Loucy (cell line): ENCODE results near the gene ZNF362.

Source experiments
- H2AFZ ChIP-seq: fragments of 200-600 bp; sonication (generic); 2 replicates; pipeline ENCODE4 v1.6.0; 2016; ENCODE audit warnings: antibody characterized with exemption, mild to moderate bottlenecking, low read length, moderate library complexity
- H3F3A ChIP-seq: fragments of 200-600 bp; 2 replicates; pipeline ENCODE4 v1.6.0; 2016; ENCODE audit warnings: antibody characterized with exemption, low read depth, mild to moderate bottlenecking
- H3K27me3 ChIP-seq: fragments of 200-600 bp; sonication (generic); 2 replicates; pipeline ENCODE4 v1.6.1; 2014; ENCODE audit warnings: low read length, mild to moderate bottlenecking; ENCODE audit not compliant: insufficient read depth, poor library complexity, severe bottlenecking
- H3K36me3 ChIP-seq: fragments of 200-600 bp; sonication (generic); 2 replicates; pipeline ENCODE4 v1.6.1; 2016; ENCODE audit warnings: low read length; ENCODE audit not compliant: insufficient read depth
- H3K4me1 ChIP-seq: fragments of 200-600 bp; sonication (generic); 2 replicates; pipeline ENCODE4 v1.5.1; 2014; ENCODE audit warnings: low read length, mild to moderate bottlenecking; ENCODE audit not compliant: insufficient read depth, poor library complexity, severe bottlenecking
- H3K4me2 ChIP-seq: fragments of 200-600 bp; sonication (generic); 2 replicates; pipeline ENCODE4 v1.6.0; 2014; ENCODE audit warnings: antibody characterized with exemption, low read length, low read depth, mild to moderate bottlenecking; ENCODE audit not compliant: poor library complexity, severe bottlenecking
- H3K4me3 ChIP-seq: fragments of 200-600 bp; sonication (generic); 2 replicates; pipeline ENCODE4 v1.5.1; 2014; ENCODE audit warnings: low read length, mild to moderate bottlenecking, mixed read lengths; ENCODE audit not compliant: poor library complexity, severe bottlenecking
- H3K79me2 ChIP-seq: fragments of 200-600 bp; sonication (generic); 2 replicates; pipeline ENCODE4 v1.6.1; 2014; ENCODE audit warnings: low read length; ENCODE audit not compliant: insufficient read depth
- H3K9ac ChIP-seq: fragments of 200-600 bp; sonication (generic); 2 replicates; pipeline ENCODE4 v1.6.0; 2014; ENCODE audit warnings: mild to moderate bottlenecking, low read depth, low read length, moderate library complexity; ENCODE audit not compliant: poor library complexity, severe bottlenecking
- H3K9me2 ChIP-seq: fragments of 200-600 bp; sonication (generic); replicated peaks from 2 replicates; pipeline ENCODE4 v1.6.1; 2016; ENCODE audit warnings: low read depth, low read length, mixed read lengths
- H3K9me3 ChIP-seq: fragments of 200-600 bp; sonication (generic); 2 replicates; pipeline ENCODE4 v1.6.1; 2014; ENCODE audit warnings: mild to moderate bottlenecking, antibody characterized with exemption, low read length, low read depth; ENCODE audit not compliant: insufficient read depth
- H4K20me1 ChIP-seq: fragments of 200-600 bp; sonication (generic); 2 replicates; pipeline ENCODE4 v1.6.0; 2014; ENCODE audit warnings: antibody characterized with exemption, low read length, mild to moderate bottlenecking; ENCODE audit not compliant: insufficient read depth, poor library complexity, severe bottlenecking
- EZH2phosphoT487 ChIP-seq: fragments of 200-600 bp; IDR thresholded peaks from 2 replicates; pipeline ENCODE4 v1.6.1; 2018; ENCODE audit warnings: antibody characterized with exemption, mild to moderate bottlenecking, moderate library complexity, borderline replicate concordance
- TF ChIP-seq, protein P1 (sequence below): fragments of 200-600 bp; sonication (generic); conservative IDR thresholded peaks from 2 replicates; pipeline ENCODE4 v1.5.1; 2014; ENCODE audit warnings: mild to moderate bottlenecking, antibody characterized with exemption, low read length

Gene ZNF362

DNA sequence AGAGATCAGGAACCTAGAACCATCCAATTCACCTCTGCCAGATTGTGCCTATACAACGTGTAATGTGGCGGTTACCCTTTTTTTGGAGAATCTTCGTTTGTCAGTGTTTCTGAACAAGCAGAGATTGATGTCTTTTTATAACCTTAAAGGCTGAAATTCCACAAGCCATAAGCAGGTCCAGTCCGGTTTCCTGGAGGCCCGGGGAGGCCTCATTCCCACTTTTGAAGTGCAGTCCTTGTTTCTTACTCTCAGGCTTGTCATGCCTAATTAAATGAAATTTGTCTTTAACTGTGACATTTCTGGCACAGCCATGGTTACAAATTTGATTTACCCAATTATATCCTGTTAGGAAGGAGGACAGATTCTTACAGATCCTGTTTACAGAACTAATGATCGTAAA, 27.8 kb downstream of the ZNF362 start:
- no peaks in the 10 kb centered on the region for H3F3A ChIP-seq
- H3K9me3 ChIP-seq = no peaks in the 10 kb centered on the region
- H3K4me2 ChIP-seq = no peak overlapping the region
- no peaks in the 10 kb centered on the region for H3K79me2 ChIP-seq
- no peaks in the 10 kb centered on the region for H4K20me1 ChIP-seq
- no peaks in the 10 kb centered on the region for H3K9me2 ChIP-seq
- no peak for TF ChIP-seq EZH2phosphoT487
- TF ChIP-seq, protein P1, sequence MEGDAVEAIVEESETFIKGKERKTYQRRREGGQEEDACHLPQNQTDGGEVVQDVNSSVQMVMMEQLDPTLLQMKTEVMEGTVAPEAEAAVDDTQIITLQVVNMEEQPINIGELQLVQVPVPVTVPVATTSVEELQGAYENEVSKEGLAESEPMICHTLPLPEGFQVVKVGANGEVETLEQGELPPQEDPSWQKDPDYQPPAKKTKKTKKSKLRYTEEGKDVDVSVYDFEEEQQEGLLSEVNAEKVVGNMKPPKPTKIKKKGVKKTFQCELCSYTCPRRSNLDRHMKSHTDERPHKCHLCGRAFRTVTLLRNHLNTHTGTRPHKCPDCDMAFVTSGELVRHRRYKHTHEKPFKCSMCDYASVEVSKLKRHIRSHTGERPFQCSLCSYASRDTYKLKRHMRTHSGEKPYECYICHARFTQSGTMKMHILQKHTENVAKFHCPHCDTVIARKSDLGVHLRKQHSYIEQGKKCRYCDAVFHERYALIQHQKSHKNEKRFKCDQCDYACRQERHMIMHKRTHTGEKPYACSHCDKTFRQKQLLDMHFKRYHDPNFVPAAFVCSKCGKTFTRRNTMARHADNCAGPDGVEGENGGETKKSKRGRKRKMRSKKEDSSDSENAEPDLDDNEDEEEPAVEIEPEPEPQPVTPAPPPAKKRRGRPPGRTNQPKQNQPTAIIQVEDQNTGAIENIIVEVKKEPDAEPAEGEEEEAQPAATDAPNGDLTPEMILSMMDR = no peak
- H2AFZ ChIP-seq = no peak overlapping the region
- H3K36me3 ChIP-seq = peaks cover 59% of the 10 kb centered on the region; the same call in 1 of the 2 replicates
- no peaks in the 10 kb centered on the region for H3K27me3 ChIP-seq
- no peaks in the 10 kb centered on the region for H3K4me1 ChIP-seq
- H3K9ac ChIP-seq = no peak overlapping the region
- H3K4me3 ChIP-seq = no peak overlapping the region

DNA sequence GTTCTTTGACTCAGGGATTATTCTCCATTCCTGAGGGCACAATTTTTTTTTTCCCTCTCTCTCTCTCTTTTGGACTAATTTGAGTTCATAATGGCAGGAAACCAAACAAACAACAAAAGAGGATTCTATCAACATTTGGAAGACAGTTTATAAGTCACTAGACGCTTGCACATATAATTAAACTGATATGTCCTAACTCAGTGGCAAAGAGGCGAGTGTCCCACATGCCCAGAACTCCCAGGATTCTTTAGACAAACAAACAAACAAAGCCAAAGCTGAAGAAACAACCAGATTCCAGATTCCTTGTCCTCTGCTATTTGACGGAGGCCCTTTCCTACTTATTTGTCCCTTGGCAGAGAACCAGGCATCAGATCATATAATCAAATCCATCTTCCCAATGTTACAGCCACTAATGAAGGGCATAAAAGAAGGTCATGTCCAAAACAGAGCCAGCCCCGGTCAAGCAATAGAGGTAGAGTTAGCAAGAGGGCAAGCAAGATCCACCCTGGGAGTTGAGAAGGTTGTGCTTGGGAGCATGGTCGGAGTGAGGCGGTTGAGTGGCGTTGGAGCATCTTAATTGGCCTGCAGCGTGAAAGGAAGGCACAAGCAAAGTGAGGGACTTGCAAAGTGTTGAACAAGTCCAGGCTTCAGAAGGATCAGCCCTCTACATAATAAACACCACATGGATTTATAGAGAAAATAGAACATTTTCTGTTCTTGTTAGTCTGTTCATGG, 30.3 kb downstream of the ZNF362 start:
- Histone ChIP-seq H3K9me3 (no peaks in the 10 kb centered on the region), H3K9ac (no peak overlapping the region), H3K79me2 (no peaks in the 10 kb centered on the region), H3F3A (no peaks in the 10 kb centered on the region), H3K27me3 (no peaks in the 10 kb centered on the region), H4K20me1 (no peaks in the 10 kb centered on the region), H3K9me2 (no peaks in the 10 kb centered on the region), H3K4me1 (no peaks in the 10 kb centered on the region), H3K36me3 (peaks cover 43% of the 10 kb centered on the region; the same call in 1 of the 2 replicates), H3K4me2 (no peak overlapping the region), H2AFZ (no peak overlapping the region), H3K4me3 (no peak overlapping the region)
- no peak for TF ChIP-seq EZH2phosphoT487
- TF ChIP-seq, protein P1 = no peak

DNA sequence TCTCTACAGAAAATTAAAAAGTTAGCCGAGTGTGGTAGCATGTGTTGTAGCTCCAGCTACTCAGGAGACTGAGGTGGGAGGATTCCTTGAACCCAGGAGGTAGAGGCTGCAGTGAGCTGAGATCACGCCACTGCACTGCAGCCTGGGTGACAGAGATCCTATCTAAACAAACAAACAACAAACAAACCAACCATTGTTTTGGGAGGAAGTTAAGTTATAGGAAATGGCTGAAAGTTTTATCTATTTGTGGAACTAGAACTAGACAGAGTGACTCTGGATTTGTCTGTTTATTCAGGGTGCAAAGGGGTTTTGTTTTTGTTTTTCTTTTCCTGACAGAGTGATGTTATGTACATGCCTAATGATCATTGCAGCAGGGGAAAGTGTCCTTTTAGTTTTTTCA, 31.0 kb downstream of the ZNF362 start:
- Histone ChIP-seq H3K36me3 (peaks cover 36% of the 10 kb centered on the region; the same call in 1 of the 2 replicates), H3K4me1 (no peaks in the 10 kb centered on the region), H2AFZ (no peak overlapping the region), H3K79me2 (no peaks in the 10 kb centered on the region), H3K27me3 (no peaks in the 10 kb centered on the region), H4K20me1 (no peaks in the 10 kb centered on the region), H3K9ac (no peak overlapping the region), H3K9me2 (no peaks in the 10 kb centered on the region), H3K4me2 (no peak overlapping the region), H3F3A (no peaks in the 10 kb centered on the region), H3K4me3 (no peak overlapping the region), H3K9me3 (no peaks in the 10 kb centered on the region)
- TF ChIP-seq, protein P1 = no peak
- no peak for TF ChIP-seq EZH2phosphoT487
